SH-SY5Y (cell line): Measurements from ENCODE around the gene GPR161.

Experiments used
- GATA2 ChIP-seq: IDR thresholded peaks from 2 replicates; pipeline ENCODE4 v1.6.1; 2011; ENCODE audit warnings: mild to moderate bottlenecking, low read depth, low read length
- GATA3 ChIP-seq: IDR thresholded peaks from 2 replicates; pipeline ENCODE4 v1.6.1; 2011; ENCODE audit warnings: low read depth, mild to moderate bottlenecking, low read length, moderate library complexity

DNA sequence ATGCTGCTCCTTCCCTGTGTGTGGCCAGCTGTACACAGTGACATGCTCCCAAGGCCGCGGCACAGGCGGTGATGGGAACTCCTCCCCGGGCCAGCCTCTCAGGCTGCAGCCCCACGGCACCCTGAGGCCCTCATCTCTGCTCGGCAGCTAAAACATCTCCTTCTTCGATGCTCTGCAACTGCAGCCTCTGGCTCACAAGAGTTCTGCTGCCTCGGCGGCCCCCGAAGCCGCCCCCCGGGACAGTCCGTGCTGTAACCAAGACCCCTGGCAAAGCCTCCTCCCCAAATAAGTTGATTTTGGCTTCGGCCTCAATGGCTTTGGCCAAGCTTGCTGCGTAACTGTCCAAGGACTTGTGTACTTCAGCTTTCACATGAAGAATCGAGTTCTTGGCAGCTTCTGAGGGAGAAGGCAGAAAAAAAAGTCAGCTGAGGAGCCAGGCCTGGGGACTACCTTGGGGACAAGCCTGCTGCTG, 51.3 kb downstream of the GPR161 start:
- no peak for TF ChIP-seq GATA3
- no peak for TF ChIP-seq GATA2
